ENCODE measurements around the gene NFIB. TPM values are rescaled to one million over a fixed set of nuclear protein-coding genes. Genes with fewer than 3 reads are reported as not detected.

NFIB gene
- total and polyA plus RNA-seq, 10 of the 15 experiments (the other 5 are each of a cell fraction or from before 2014, with no cell fraction given) = under 0.01 to 0.19 (median 0.05) TPM; not detected in 3

- no peak for ATAC-seq
- no peak for DNase-seq (ENCODE audit: low read depth, low spot score)
- Histone ChIP-seq H3K36me3 (ENCODE audit: control insufficient read depth in 2 of 2, insufficient read depth in 2 of 2, low read length in 1 of 2) (no peaks in the 10 kb centered on the region), H3K27me3 (replicated peaks in 1 of 2; ENCODE audit: control insufficient read depth in 2 of 2, insufficient read depth in 2 of 2, low read length in 1 of 2) (no peaks in the 10 kb centered on the region; a peak in 1 of 4 replicates), H3K4me2 (ENCODE audit: control insufficient read depth, insufficient read depth) (no peak overlapping the region), H3K4me3 (no peak overlapping the region), H3K4me1 (ENCODE audit: control insufficient read depth, insufficient read depth, low read length) (no peaks in the 10 kb centered on the region), H3K79me2 (ENCODE audit: control insufficient read depth, insufficient read depth, low read length) (no peaks in the 10 kb centered on the region), H3K27ac (ENCODE audit: control insufficient read depth, insufficient read depth) (no peak overlapping the region), H2AFZ (ENCODE audit: control insufficient read depth, low read depth, low read length) (no peak overlapping the region), H3K9ac (ENCODE audit: control insufficient read depth, insufficient read depth, low read length) (no peak overlapping the region), H4K20me1 (ENCODE audit: control insufficient read depth, insufficient read depth) (no peaks in the 10 kb centered on the region), H3K9me3 (replicated peaks; ENCODE audit: control insufficient read depth, insufficient read depth, low read length) (no peaks in the 10 kb centered on the region)
- intact Hi-C loops (cut with micrococcal nuclease; ENCODE audit: unreplicated experiment) (no loop called here), in situ Hi-C loops (cut with MboI) (no loop called here)
- no peak for FAIRE-seq
- TF ChIP-seq MYC (IDR thresholded peaks at IDR 0.05; ENCODE audit: insufficient read depth, insufficient read length, insufficient replicate concordance, low read length, severe bottlenecking) (no peak), ATF7 (IDR thresholded peaks at IDR 0.05; ENCODE audit: low read depth) (no peak), MYB (IDR thresholded peaks at IDR 0.05; ENCODE audit: borderline replicate concordance, low read depth, low read length) (no peak), USF2 (IDR thresholded peaks at IDR 0.05; ENCODE audit: borderline replicate concordance, low read depth, low read length) (no peak), ZNF687 (IDR thresholded peaks at IDR 0.05) (no peak), PAX5 (IDR thresholded peaks at IDR 0.05; ENCODE audit: borderline replicate concordance, low read depth, low read length) (no peak), ATF2 (IDR thresholded peaks at IDR 0.05; ENCODE audit: low read length) (no peak), CBFB (IDR thresholded peaks at IDR 0.05; ENCODE audit: low read depth) (no peak), TBL1XR1 (IDR thresholded peaks at IDR 0.05; ENCODE audit: low read depth, low read length) (no peak), CEBPB (IDR thresholded peaks at IDR 0.05; ENCODE audit: borderline replicate concordance in 1 of 2, low read depth in 2 of 2, low read length in 2 of 2) (no peak), ZNF24 (IDR thresholded peaks at IDR 0.05) (no peak), E2F4 (IDR thresholded peaks at IDR 0.05; ENCODE audit: low read depth, low read length) (no peak), CHD2 (IDR thresholded peaks at IDR 0.05; ENCODE audit: borderline replicate concordance, low read depth, low read length) (no peak)
- RAD21 ChIA-PET (ENCODE audit: unreplicated experiment) = no interaction called here
- 59% methylated on average over 12 of the region's 12 CpGs for WGBS (ENCODE audit: insufficient coverage, insufficient replicate concordance, low lambda C conversion rate, missing lambda C conversion rate)
- POLR2A ChIA-PET = no interaction called here
- CTCF ChIA-PET = interaction anchor here (1.2 kb wide), 1 partner anchor 14 kb away, joined by 3 read pairs; no protein-coding TSS in a partner anchor
- BruUV-seq (replicated peaks) = no TSS peak
- SMC1A ChIA-PET (ENCODE audit: uncharacterized antibody, unreplicated experiment) = interaction anchor here (1.4 kb wide), 1 partner anchor 9 kb away, joined by 3 read pairs; no protein-coding TSS in a partner anchor
Observed at GRCh38 chr9:14203356-14204056, 110.4 kb downstream of the NFIB start.

Data from GM12878 (cell line).